Measurements from ENCODE around the gene KLK4. TPM values are rescaled to one million over a fixed set of nuclear protein-coding genes. Genes with fewer than 3 reads are reported as not detected.

KLK4 gene
- total and polyA plus RNA-seq, 4 donors, result not detected

GRCh38 chr19:50861496-50862286 is 49.5 kb downstream of the KLK4 start:
- Histone ChIP-seq H3K27me3 (ENCODE audit: control insufficient read depth in 4 of 4, insufficient read depth in 4 of 4, low read length in 3 of 4) (peaks cover 0 to 2% (median 1%) of the 10 kb centered on the region in 4 donors), H3K36me3 (ENCODE audit: control insufficient read depth in 4 of 4, insufficient read depth in 3 of 4, low read depth in 1 of 4, low read length in 3 of 4) (no peaks in the 10 kb centered on the region), H3K4me3 (ENCODE audit: low read depth in 1 of 3, low read length in 3 of 3) (no peak overlapping the region), H3K9me3 (ENCODE audit: control insufficient read depth in 4 of 4, low read length in 3 of 4) (peaks cover 0 to 3% (median 0%) of the 10 kb centered on the region in 4 donors), H3K27ac (ENCODE audit: low read depth in 1 of 2, low read length in 2 of 2) (no peak overlapping the region), H3K4me1 (ENCODE audit: control insufficient read depth in 4 of 4, insufficient read depth in 4 of 4, low read length in 3 of 4) (no peaks in the 10 kb centered on the region), H3K9ac (ENCODE audit: low read depth in 1 of 2, low read length in 2 of 2) (no peak overlapping the region)
- DNase-seq (ENCODE audit: low spot score), result no peak
- TF ChIP-seq YY1 (IDR thresholded peaks at IDR 0.05) (no peak), FOXA2 (IDR thresholded peaks at IDR 0.05) (no peak), TAF1 (conservative IDR thresholded peaks at IDR 0.05) (no peak)
- TF ChIP-seq, protein P1, sequence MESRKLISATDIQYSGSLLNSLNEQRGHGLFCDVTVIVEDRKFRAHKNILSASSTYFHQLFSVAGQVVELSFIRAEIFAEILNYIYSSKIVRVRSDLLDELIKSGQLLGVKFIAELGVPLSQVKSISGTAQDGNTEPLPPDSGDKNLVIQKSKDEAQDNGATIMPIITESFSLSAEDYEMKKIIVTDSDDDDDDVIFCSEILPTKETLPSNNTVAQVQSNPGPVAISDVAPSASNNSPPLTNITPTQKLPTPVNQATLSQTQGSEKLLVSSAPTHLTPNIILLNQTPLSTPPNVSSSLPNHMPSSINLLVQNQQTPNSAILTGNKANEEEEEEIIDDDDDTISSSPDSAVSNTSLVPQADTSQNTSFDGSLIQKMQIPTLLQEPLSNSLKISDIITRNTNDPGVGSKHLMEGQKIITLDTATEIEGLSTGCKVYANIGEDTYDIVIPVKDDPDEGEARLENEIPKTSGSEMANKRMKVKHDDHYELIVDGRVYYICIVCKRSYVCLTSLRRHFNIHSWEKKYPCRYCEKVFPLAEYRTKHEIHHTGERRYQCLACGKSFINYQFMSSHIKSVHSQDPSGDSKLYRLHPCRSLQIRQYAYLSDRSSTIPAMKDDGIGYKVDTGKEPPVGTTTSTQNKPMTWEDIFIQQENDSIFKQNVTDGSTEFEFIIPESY (IDR thresholded peaks at IDR 0.05), result no peak
- WGBS, result 67% methylated on average over 7 of the region's 7 CpGs

- 66% methylated on average over 5 of the region's 5 CpGs for WGBS
- Histone ChIP-seq H3K4me3 (ENCODE audit: low read depth in 1 of 3, low read length in 3 of 3) (no peak overlapping the region), H3K9me3 (ENCODE audit: control insufficient read depth in 4 of 4, low read length in 3 of 4) (peaks cover 0 to 3% (median 0%) of the 10 kb centered on the region in 4 donors), H3K36me3 (ENCODE audit: control insufficient read depth in 4 of 4, insufficient read depth in 3 of 4, low read depth in 1 of 4, low read length in 3 of 4) (no peaks in the 10 kb centered on the region), H3K27ac (ENCODE audit: low read depth in 1 of 2, low read length in 2 of 2) (no peak overlapping the region), H3K27me3 (ENCODE audit: control insufficient read depth in 4 of 4, insufficient read depth in 4 of 4, low read length in 3 of 4) (peaks cover 0 to 2% (median 1%) of the 10 kb centered on the region in 4 donors), H3K4me1 (ENCODE audit: control insufficient read depth in 4 of 4, insufficient read depth in 4 of 4, low read length in 3 of 4) (no peaks in the 10 kb centered on the region), H3K9ac (ENCODE audit: low read depth in 1 of 2, low read length in 2 of 2) (no peak overlapping the region)
- no peak for TF ChIP-seq RXRA (IDR thresholded peaks at IDR 0.05)
- TF ChIP-seq HNF4A (conservative IDR thresholded peaks at IDR 0.05), result no peak
- TF ChIP-seq TAF1 (conservative IDR thresholded peaks at IDR 0.05), result no peak
- no peak for TF ChIP-seq FOXA2 (IDR thresholded peaks at IDR 0.05)
- no peak for TF ChIP-seq RAD21 (IDR thresholded peaks at IDR 0.05)
- no peak for TF ChIP-seq REST (IDR thresholded peaks at IDR 0.05)
- TF ChIP-seq, protein P2, sequence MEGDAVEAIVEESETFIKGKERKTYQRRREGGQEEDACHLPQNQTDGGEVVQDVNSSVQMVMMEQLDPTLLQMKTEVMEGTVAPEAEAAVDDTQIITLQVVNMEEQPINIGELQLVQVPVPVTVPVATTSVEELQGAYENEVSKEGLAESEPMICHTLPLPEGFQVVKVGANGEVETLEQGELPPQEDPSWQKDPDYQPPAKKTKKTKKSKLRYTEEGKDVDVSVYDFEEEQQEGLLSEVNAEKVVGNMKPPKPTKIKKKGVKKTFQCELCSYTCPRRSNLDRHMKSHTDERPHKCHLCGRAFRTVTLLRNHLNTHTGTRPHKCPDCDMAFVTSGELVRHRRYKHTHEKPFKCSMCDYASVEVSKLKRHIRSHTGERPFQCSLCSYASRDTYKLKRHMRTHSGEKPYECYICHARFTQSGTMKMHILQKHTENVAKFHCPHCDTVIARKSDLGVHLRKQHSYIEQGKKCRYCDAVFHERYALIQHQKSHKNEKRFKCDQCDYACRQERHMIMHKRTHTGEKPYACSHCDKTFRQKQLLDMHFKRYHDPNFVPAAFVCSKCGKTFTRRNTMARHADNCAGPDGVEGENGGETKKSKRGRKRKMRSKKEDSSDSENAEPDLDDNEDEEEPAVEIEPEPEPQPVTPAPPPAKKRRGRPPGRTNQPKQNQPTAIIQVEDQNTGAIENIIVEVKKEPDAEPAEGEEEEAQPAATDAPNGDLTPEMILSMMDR (IDR thresholded peaks at IDR 0.05; ENCODE audit: low read depth, low read length, missing input control), result no peak
- TF ChIP-seq GABPA (IDR thresholded peaks at IDR 0.05 in 1 of 2, conservative IDR thresholded peaks at IDR 0.05 in 1 of 2), result no peak
- TF ChIP-seq HNF4G (IDR thresholded peaks at IDR 0.05), result no peak
- no peak for TF ChIP-seq EGR1 (IDR thresholded peaks at IDR 0.05; ENCODE audit: low read depth in 2 of 2)
- TF ChIP-seq JUND (IDR thresholded peaks at IDR 0.05), result no peak
- TF ChIP-seq FOXA1 (IDR thresholded peaks at IDR 0.05), result no peak
- TF ChIP-seq, protein P1 (IDR thresholded peaks at IDR 0.05), result no peak
- TF ChIP-seq SP1 (IDR thresholded peaks at IDR 0.05), result no peak
- no peak for DNase-seq (ENCODE audit: low spot score)
Observed at GRCh38 chr19:50861010-50861409, 50.2 kb downstream of the KLK4 start.
